ENCODE results near the gene OR4D9.

DNA sequence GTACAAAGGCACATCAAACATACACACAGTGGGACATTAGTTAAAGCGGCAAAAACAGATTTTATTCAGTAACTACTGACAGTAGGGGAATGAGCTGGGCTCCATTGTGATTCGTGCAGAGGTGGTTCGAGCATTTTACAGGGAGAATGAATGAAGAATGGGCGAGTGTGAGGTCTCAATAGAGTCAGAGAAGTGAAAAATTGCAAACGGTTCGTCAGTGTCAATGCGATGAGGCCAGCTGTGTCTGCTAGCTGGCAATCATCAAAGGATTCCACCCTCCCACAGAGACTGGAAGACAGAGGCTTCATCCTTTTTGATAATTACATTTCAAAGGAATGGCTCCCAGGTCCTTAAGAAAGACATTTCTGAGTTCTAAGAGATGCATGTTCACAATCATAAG lies 17.4 kb downstream of the OR4D9 start:
- TF ChIP-seq, protein P1, sequence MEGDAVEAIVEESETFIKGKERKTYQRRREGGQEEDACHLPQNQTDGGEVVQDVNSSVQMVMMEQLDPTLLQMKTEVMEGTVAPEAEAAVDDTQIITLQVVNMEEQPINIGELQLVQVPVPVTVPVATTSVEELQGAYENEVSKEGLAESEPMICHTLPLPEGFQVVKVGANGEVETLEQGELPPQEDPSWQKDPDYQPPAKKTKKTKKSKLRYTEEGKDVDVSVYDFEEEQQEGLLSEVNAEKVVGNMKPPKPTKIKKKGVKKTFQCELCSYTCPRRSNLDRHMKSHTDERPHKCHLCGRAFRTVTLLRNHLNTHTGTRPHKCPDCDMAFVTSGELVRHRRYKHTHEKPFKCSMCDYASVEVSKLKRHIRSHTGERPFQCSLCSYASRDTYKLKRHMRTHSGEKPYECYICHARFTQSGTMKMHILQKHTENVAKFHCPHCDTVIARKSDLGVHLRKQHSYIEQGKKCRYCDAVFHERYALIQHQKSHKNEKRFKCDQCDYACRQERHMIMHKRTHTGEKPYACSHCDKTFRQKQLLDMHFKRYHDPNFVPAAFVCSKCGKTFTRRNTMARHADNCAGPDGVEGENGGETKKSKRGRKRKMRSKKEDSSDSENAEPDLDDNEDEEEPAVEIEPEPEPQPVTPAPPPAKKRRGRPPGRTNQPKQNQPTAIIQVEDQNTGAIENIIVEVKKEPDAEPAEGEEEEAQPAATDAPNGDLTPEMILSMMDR (IDR thresholded peaks at IDR 0.05): no peak
- TF ChIP-seq POLR2A (IDR thresholded peaks at IDR 0.05): no peak
- no peak for TF ChIP-seq POLR2AphosphoS5 (IDR thresholded peaks at IDR 0.05)
- TF ChIP-seq EP300 (IDR thresholded peaks at IDR 0.05): no peak

Measured in stomach (tissue), 4 donors.